Measurements from ENCODE around the gene F2.

Gene F2

GRCh38 chr11:46761807-46762206, 42.8 kb downstream of the F2 start:
- TF ChIP-seq CTCF (conservative IDR thresholded peaks at IDR 0.05; ENCODE audit: low read depth, low read length) = no peak
- H3K4me3 ChIP-seq (ENCODE audit: low read depth, low read length) = no peak overlapping the region
- DNase-seq (ENCODE audit: low read depth) = no peak

GRCh38 chr11:46762248-46762647, 43.2 kb downstream of the F2 start:
- H3K4me3 ChIP-seq (ENCODE audit: low read depth, low read length) = no peak overlapping the region
- peak; percentile 15 for DNase-seq (ENCODE audit: low read depth)
- TF ChIP-seq CTCF (conservative IDR thresholded peaks at IDR 0.05; ENCODE audit: low read depth, low read length) = no peak

GRCh38 chr11:46766656-46767055, 47.6 kb downstream of the F2 start:
- DNase-seq (ENCODE audit: low read depth) = no peak
- TF ChIP-seq CTCF (conservative IDR thresholded peaks at IDR 0.05; ENCODE audit: low read depth, low read length) = no peak
- no peak overlapping the region for H3K4me3 ChIP-seq (ENCODE audit: low read depth, low read length)

- H3K4me3 ChIP-seq (ENCODE audit: low read depth, low read length) = no peak overlapping the region
- no peak for DNase-seq (ENCODE audit: low read depth)
- TF ChIP-seq CTCF (conservative IDR thresholded peaks at IDR 0.05; ENCODE audit: low read depth, low read length) = no peak
Observed at GRCh38 chr11:46769636-46770221, 50.7 kb downstream of the F2 start.

- H3K4me3 ChIP-seq (ENCODE audit: low read depth, low read length) = no peak overlapping the region
- TF ChIP-seq CTCF (conservative IDR thresholded peaks at IDR 0.05; ENCODE audit: low read depth, low read length) = no peak
- DNase-seq (ENCODE audit: low read depth) = no peak
Observed at GRCh38 chr11:46776878-46777277, 57.9 kb downstream of the F2 start.

GRCh38 chr11:46778416-46778815, 59.4 kb downstream of the F2 start:
- TF ChIP-seq CTCF (conservative IDR thresholded peaks at IDR 0.05; ENCODE audit: low read depth, low read length) = no peak
- DNase-seq (ENCODE audit: low read depth) = no peak
- no peak overlapping the region for H3K4me3 ChIP-seq (ENCODE audit: low read depth, low read length)

Measured in choroid plexus epithelial cell (primary cell).